HL-60/S4 treated with phorbol 12-myristate 13-acetate at 8.2 ng/mL for 4 days and 3 days (cell line): ENCODE results near the gene PARP12.

Source experiments
- in situ Hi-C: fragments of 300-500 bp; cut with MboI; formaldehyde crosslinking; loops from 2 replicates; pipeline ENCODE4 v1.15.0; 2022; ENCODE audit warnings: low sequenced_read_pairs

PARP12 gene

DNA sequence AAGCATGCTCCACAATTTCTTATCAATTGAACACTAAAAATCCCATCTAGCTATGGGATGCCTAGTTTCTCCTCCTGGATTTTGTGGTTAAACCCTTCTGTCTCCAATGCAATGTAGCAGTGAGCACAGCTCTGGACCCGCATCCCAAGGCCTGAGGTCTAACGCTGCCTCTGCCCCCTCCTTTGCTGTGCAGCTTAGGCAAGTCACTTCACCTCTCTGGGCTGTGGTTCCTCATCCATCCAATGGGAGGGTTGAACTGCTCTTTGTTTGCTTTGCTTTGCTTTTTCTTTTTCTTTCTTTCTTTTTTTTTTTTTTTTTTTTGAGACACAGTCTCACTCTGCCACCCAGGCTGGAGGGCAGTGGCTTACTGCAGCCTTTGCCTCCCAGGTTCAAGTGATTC is 69.2 kb downstream of the PARP12 start:
- in situ Hi-C loops: no loop called here

DNA sequence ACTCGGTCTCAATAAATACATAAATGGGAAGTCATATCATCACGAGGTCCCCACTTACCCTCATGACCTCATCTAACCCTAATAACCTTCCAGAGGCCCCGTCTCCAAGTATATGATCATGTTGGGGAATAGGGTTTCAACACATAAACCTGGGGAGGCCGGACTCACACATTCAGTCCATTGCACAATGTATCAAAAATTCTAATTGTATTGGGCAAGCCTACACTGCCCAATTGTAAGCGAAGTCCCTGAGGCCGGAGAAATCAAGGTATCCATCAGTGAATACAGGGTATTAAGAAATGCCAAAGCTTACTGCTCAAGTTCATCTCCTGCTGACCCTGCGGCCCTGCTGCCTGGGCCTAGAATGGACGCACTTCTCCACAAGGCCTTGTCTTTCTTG is 69.6 kb downstream of the PARP12 start:
- in situ Hi-C loops: no loop called here

DNA sequence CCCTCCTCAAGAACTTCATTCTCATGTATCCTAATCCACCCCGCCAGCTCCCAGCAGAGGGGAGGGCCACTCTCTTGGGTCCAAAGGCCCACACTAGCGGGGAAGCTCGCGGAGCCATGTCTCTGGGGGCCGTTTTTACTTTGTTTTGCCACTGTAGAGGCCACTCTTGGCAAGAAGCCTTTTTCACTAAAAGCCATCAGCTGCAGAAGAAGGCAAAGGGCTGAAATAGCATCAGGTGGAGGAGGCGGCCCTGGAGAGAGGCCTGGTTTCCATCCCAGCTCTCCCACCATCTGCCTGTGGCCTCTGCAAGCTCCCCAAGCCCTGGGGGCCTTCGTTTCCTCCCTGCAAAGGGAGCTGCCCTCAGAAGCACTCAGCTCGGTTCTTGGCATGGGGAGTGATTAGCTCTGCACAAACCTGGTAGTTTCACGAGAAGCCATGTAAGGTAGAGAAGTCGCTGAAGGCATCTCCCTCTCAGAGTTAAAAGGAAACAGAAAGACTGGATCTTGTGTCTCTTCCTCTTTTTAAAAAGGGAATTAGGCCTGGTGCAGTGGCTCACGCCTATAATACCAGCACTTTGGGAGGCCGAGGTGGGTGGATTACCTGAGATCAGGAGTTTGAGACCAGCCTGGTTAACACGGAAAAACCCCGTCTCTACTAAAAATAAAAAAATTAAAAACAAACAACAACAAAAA is 70.3 kb downstream of the PARP12 start:
- in situ Hi-C loops: no loop called here

DNA sequence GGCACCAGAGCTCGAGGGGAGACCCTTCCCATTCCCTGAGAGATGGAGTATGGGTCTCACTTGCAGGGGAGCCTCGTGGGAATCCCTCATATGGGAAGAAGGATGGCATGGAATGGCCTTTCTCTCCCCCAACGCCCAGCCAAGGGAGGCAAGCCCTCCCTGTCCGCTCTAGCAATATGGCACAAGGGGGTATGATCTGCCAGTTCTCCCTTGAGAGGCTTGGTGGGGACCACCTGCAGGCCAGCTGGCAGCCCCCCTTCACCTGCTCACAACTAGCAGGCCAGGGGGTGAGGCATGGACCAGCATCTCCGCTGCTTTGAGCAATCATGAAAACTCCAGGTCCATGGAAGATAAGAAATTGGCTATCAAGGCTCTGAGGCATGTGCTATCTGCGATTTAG is 70.8 kb downstream of the PARP12 start:
- in situ Hi-C loops: no loop called here

DNA sequence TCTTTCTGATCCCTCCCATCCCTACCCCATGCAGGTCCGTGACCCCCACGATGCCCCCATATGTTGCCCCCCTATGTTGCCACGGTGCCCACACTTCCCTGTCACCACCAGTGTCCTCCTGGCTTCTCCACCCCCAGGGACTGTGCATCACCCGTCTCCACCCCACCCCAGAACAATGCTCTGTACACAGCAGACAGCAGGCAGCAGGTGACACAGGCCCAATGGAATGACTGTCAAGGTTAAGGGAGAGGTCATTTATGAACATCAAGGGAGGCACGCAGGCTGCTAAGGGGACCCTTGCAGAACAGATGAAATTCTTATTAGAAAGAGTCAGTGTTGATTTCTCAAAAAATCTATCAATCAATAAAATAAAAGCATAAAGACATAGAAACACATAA is 71.5 kb downstream of the PARP12 start:
- in situ Hi-C loops: no loop called here

DNA sequence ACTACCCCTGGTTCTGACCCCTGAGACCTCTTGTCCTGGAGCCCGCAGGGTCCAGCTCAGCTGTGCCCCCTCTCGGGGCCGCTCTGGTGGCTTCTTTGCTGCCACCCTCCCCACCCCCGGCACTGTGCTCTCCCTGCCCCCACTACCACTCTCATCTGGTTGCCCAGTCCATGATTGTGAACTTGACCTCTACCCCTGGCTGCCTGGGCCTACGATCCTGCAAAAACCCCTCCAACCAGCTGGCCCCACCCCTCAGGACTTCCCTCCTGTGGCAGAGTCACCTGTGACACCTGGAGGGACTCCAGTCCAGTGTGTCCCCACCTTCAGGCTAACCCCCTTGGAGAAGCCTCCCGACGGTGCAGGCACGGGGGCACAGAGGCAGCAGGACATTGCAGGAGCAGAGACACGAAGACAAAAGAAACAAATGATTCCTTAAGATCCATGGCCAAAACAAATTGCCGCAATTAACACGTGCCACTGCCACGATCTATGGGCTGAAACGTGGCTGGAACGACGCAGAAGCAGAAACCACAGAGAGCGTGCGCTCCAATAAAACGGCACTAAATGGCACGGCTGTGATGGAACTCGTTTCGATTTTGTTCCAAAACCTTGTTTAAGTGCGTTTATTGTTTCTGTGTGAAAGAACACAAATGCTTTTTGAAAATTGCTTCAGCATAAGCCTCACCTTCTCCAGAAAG is 72.0 kb downstream of the PARP12 start:
- in situ Hi-C loops: no loop called here

DNA sequence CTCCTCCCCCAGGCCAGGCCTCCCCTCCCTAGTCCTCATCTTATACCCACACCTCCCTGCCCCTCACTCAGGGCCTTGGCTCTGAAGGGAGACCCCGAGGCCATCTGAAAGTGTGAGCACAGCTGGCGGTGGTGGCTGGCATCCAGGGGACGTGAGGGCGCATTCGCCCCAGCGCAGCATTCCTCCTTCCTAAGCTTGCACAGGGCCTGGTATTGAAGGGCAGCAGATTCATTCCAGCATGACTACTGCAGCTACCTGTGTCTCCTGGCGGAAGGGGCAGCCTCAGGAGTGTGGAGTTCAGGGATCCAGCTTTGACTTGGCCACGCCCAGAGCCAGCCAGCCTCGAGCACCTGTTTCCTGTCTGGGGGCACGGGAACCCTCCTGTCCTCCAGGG is 72.6 kb downstream of the PARP12 start:
- in situ Hi-C loops: no loop called here

DNA sequence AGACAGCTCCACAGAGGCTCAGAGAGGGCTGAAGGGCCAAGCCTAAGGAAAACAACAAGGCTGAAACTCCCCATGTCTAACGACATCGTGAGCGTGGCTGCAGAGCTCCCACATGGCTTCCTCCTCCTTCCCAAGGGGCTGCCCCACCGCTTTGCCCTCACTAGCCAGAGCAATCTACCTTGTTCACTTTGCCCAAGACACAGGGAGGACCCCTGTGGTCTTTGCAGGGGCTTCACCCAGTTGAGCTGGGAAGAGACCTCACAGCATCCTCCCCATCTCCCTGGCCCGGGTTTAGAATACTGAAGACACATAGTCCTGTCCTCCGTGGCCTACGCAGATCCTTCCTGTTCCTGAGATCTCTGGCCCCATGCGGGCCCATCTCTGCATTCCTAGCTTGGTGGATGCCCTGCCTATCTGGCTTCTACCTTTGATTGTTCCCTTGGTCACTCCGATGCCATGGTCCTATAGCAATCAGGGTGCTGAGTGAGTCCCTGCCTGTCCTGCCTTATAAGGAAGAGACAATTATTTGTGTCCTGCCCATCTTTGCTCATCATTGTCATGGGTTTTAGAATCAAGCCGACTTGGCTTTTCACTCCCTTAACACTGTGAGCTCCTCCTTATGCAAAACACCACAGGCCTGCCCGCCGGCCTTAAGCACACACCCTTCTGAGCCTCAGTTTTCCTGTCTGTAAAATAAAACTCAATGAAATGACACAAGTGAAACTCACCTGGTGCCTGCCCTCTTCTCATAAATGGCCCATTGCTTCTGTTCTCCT is 73.2 kb downstream of the PARP12 start:
- in situ Hi-C loops: no loop called here

DNA sequence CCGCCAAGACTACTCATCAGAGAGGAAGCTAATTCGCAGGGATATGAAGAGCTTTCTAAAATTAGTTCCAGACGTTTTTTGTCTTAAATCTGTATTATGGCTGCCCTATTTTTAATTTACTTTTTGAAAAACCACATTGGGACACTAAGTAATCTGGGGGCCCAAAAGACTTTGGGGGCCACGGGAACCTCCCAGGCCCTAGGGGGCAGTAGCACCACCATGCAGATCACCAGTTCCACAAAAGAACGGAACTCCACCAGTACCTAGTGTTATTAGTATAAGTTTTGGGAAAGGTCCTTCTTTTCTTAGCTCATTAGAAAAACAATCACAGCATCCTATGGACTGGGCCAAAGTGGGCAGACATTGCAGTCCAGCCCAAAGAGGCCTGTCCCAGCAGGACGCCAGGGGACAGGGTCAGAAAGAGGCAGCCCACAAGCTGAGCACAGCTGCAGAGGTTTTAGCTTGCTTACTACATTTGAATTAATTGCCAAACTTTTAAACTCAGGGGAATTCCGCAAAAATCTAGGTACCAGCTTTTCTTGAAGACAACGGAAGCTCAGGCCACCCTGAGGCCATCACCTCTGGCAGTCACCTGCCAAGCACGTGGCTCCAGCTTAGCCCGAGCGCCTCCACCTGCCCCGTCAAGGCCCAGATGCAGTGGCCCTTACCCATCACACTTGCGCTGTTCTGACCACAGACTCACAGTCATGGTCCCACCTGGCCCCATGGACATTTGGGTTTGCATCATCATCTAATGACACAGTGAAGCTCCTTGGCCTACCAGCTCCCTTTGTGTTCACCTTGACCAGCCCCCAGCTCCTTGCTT is 74.8 kb downstream of the PARP12 start:
- in situ Hi-C loops: no loop called here

DNA sequence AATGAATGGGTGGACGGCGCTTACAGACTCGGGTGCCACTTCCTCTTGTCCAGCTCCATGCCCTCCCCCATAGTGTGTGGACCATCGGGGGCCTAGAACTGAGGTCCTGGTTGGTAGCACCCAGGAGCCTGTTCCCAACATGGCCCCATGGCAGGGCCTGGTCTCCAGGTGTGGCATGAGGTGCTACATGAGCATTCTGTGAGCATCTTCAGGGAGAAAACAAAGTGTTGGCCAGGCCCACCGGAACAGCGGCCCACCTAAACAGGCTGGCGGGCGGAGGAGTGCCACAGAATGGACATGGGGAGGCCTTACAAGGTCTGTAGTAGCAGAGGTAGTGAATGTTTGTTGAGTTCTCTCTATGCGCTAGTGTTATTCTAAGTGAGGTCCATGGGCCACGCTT is 76.9 kb downstream of the PARP12 start:
- in situ Hi-C loops: no loop called here

DNA sequence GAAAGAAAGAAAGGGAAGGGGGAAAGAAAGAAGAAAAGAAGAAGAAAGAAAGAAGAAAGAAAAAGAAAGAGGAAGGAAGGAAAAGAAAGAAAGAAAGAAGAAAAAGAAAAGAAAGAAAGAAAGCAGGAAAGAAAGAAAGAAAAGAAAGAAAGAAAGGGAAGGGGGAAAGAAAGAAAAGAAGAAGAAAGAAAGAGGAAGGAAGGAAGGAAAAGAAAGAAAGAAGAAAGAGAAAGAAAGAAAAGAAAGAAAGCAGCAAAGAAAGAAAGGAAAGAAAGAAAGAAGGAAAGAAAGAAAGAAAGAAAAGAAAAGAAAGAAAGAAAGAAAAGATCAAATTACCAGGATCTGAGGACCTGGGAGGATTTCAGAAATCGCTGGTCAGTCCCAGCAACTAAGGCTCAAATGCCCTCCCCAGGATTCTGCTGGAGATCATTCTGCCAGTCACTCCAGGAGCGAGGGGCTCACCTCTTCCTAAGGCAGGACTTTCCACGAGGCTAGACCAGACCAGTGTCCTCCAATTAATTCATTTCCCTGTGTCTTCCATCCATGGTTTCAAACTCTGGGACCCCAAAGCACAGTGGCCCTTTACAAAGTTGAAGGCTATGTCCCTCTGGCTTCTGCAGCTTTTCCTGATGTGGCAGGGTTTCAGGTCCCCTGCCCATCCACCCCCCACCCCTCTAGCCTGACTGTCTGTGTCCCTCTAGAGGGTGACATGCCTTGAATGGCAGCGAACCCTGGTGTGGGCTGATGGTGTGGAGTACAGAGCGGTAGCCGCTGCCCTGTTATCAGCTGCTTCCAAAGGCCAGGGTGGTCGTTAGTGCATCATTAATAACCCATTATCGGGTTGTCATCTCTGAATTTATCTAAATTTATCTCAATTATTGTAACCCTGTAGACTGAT is 77.9 kb downstream of the PARP12 start:
- in situ Hi-C loops: no loop called here

DNA sequence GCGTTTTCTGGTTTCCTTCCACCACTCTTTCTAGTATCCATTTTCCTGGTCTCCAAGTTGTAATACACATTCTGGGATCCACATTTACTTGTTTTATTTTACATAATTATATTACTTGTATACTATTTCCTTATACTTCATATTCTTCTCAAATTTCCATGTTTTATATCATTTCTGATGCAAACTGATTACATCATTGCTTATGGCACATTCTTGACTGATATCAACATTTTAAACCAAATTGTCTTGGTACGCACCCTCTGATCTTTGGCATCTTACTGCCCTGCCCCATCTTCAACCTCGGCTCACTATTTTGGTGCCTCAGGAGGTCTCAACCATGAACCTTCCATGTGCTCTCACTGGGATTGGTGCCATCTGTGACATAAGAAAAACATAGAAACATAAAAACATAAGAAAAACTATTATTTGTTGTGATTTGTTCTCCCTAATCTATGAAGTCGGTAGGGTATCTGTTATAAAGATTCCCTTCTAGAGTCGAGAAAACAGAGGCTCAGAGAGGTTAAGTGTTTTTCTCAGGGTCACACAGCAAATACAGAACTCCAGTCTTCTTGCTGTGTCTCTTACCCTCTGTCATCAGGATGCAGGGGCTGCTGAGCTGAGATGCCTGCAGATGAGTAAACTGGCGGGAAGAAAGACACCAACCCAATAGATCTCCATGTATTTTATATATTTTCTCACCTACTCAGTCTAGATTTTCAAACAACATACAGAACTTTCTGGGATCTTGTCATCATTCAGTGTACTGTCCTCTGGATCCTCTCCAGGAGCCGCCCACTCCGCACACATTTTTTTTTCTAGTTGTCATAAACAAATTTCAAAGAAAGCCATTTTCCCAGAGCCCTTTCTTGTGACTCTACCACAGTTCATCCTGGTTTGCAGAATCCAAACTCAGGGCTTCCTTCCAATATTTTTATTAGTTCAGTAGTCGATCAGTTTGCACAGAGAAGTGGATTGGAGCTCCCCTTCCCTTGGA is 79.5 kb downstream of the PARP12 start:
- in situ Hi-C loops: no loop called here

DNA sequence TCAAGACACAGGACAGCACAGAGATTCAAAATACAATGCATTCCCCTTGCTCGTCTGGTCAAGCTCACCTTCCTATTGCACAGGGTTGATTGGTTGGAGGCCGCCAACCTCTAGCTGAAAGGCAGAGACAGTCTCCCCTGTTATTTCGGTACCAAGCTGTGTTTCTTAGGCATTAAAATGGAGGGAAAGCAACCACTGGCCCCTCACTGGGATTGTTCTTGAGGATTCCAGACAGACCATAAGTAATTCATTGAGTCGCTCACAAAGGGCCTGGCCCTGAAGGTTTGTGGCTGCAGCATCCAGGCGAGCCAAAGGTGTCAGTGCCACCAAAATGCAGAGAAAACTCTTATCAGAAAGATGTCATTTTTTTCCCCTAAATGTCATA is 81.2 kb downstream of the PARP12 start:
- in situ Hi-C loops: no loop called here

DNA sequence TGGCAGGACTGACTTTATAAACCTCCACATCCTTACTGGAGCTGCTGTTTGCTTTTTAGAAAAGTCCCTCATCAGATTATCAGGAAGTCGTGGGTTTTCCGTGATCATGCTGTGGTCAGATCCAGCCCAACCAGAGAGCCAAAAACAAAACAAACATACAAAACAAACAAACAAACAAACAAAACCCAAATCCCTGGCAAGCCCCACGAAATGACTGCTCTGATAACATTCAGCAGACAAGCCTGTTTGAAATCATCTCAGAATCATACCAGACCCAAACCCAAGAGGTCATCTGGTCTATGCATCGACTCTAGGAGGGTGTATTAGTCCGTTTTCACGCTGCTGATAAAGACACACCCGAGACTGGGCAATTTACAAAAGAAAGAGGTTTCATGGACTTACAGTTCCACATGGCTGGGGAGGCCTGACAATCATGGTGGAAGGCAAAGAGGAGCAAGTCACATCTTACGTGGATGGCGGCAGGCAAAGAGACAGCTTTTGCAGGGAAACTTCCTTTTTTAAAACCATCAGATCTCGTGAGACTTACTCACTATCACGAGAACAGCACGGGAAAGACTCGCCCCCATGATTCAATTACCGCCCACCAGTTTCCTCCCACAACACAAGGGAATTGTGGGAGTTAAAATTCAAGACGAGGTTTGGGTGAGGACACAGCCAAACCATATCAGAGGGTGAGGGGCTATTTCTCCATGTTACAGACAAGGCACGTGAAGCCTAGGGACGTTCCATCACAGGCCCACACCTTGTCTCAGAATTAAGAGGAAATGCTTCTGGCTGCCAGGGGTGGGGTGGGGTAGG is 85.7 kb downstream of the PARP12 start:
- in situ Hi-C loops: no loop called here

DNA sequence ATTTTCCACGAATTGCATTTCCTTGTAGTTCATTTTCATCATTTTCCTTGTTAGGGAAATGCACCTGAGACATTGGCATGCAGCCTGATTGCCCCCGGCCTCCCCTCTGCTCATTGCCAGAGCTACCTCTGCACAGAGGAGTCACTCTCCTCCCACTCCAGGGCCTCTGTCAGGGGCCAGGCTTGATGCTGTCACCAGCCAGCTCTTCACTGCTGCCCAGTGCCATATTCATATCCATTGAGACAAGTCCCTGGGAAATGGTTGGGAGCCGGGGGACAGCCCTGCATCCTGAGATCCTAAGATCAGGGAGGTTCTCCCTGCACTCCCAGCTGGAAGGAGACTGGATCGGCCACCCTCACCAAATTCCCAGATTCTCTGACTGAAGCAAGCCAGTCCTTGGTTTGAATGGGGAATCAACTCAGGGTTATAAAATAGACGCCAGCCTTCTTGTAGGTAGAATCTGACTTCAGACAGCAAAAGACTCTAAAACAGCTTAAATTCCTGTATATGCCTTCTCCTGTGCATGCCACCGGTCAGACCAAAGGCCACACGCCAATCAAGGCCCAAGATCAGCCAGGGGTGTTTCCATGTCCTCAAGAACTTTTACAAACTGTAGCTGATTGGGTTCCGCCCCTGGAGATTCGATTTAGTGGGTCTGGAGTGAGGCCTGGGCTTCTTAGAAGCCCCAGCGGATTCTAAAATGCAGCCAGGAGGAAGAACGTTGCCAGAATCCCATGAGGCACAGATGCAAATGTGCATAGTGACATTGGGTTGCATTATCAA is 86.5 kb downstream of the PARP12 start:
- in situ Hi-C loops: no loop called here

DNA sequence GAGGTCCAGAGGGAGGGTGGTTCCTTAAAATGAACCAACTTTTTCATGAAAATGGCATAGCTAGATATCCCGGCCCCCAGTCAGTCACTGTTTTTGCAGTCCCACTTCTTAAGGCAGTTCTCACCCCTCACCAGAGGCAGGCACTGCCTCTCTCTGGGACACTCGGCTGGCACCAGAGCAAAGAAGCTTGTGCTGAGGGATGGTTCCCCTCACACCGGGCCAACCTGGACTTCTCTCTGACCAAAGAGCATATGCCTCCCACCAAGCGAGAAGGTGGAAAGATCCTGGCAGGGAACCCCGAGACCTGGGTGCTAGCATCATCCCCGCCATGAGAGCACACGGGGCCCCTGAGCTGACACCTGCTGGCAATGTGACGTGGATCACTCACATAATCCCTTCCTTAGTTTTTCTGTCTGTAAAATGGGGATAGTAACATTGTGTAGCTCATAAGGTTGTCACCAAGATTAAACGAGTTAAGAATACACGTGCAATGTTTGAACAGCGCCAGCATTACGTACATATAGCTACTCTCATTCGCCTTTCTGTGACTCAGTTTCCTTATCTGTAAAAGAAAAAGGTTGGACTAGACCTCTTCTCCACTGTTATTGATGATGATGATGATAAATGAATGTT is 88.5 kb downstream of the PARP12 start:
- in situ Hi-C loops: no loop called here
